Body of pancreas (tissue), 4 donors: ENCODE data around the gene SYCP2. TPM values are rescaled to one million over a fixed set of nuclear protein-coding genes. Genes with fewer than 3 reads are reported as not detected.

Experiments
- ATAC-seq: fragments of 150-250 bp; one replicate; pipeline ENCODE4 v1.9.1; 2016
- DNase-seq, 4 donors: peaks; one replicate each; pipeline ENCODE4 v3.0.0-alpha.2; 2019
- H3K27ac ChIP-seq, 4 donors: fragments of 200-600 bp; sonication (generic); 1 replicate in 3 of 4; 2 replicates in 1 of 4; pipeline versions ENCODE4 v1.5.1 to v1.6.1; 2016 to 2019; ENCODE audit warnings: mild to moderate bottlenecking in 1 of 4, mixed read lengths in 1 of 4, moderate library complexity in 1 of 4
- H3K27me3 ChIP-seq, 2 donors: fragments of 200-600 bp; sonication (generic); one replicate each; pipeline ENCODE4 v1.6.0; 2016; ENCODE audit warnings: mild to moderate bottlenecking in 1 of 2
- H3K36me3 ChIP-seq, 2 donors: fragments of 200-600 bp; sonication (generic); replicated peaks in 1 of 2; 2 replicates each; pipeline ENCODE4 v1.5.1; 2016; ENCODE audit warnings: low read depth in 2 of 2; ENCODE audit not compliant: insufficient read depth in 1 of 2
- H3K4me1 ChIP-seq: fragments of 200-600 bp; sonication (generic); one replicate; pipeline ENCODE4 v1.6.0; 2016
- H3K4me3 ChIP-seq, 2 donors: fragments of 200-600 bp; sonication (generic); 1 replicate in 1 of 2; 2 replicates in 1 of 2; pipeline ENCODE4 v1.5.1; 2016 to 2019
- H3K9me3 ChIP-seq, 3 donors: fragments of 200-600 bp; sonication (generic); 1 replicate in 2 of 3; 2 replicates in 1 of 3; pipeline ENCODE4 v1.5.1; 2016
- CTCF ChIP-seq, 7 experiments: fragments of 450-650 bp in 4 of 7; fragments of 200-600 bp in 3 of 7; sonication (generic) in 3 of 7; IDR thresholded peaks; one replicate each; pipeline ENCODE4 v1.5.1; 2016 to 2019; ENCODE audit warnings: antibody characterized with exemption in 7 of 7
- POLR2A ChIP-seq, 3 donors: fragments of 450-650 bp; IDR thresholded peaks; one replicate each; pipeline ENCODE4 v1.6.1; 2016; ENCODE audit warnings: antibody characterized with exemption in 3 of 3, mild to moderate bottlenecking in 2 of 3
- WGBS, 2 donors: methylation state at CpG; one replicate each; pipeline ENCODE4 v1.1.5; 2017; 5-methylcytosine and 5-hydroxymethylcytosine counted together
- intact Hi-C: fragments of 100-400 bp; cut with DNase I; formaldehyde crosslinking; loops from one replicate; pipeline ENCODE4 v1.15.1; 2023
- total RNA-seq, 2 donors: library from RNA; depleted of rRNA; stranded (reverse); fragments of >200 nt; gene quantifications; one replicate each; pipeline ENCODE4 v1.1.0, GENCODE V29; 2016

The SYCP2 gene
- total RNA-seq, 2 donors from 2014 or later = 3.6 to 15.3 TPM

DNA sequence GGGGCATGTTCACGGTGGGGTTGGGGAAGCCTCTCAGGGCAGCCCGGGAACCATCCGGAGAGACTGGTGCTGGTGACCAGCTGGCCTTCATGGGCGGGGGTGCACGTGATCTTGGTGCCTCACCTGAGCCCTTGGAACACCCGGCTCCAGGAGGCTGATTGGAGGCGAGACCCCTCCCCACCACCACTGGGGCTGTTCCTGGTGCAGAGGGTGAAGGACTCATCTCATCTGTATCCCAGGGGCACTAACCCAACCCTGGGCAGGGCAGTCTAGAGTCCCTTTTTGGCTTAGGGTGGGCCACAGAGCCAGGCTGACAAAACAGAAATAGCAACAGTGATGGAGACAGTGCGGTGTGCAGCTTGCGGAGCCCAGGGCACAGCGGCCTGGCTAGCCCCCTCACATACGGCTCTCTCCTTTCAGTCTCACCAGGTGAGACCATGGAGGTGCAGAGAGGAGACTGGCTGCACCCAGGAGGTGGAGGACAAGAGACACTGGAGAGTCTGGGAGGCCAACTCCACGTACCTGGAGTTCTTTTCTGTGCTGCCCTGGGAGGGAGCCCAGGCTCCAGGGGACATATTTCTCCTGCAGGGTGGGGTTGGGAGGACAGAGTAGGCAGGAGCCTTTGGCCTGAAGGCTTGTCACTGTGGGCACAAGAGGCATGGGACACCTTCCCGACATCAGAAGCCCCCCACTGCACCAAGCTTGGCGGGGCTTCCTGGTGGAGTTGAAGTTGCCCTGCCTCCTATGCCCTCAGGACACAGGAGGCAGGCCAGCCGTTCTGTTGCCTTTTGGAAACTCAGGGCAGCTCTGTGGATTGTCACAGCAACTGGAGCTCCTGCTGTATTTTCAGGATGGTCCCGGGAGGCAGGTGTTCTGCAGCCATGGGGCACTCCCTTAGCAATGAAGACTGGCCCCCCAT lies 106.0 kb downstream of the SYCP2 start:
- Histone ChIP-seq H3K27me3 (no peaks in the 10 kb centered on the region), H3K27ac (no peak overlapping the region), H3K4me3 (no peak overlapping the region), H3K9me3 (no peaks in the 10 kb centered on the region), H3K4me1 (peaks cover 10% of the 10 kb centered on the region), H3K36me3 (no peaks in the 10 kb centered on the region)
- TF ChIP-seq CTCF (IDR thresholded peaks at IDR 0.05) (no peak), POLR2A (IDR thresholded peaks at IDR 0.05) (no peak)
- intact Hi-C loops = no loop called here
- DNase-seq (no peak), ATAC-seq (no peak)
- WGBS, 2 donors = 76 to 78% methylated on average over 6 to 14 of the region's 16 CpGs

- no peaks in the 10 kb centered on the region for H3K27me3 ChIP-seq
- peak; percentile 57 for ATAC-seq
- TF ChIP-seq POLR2A (IDR thresholded peaks at IDR 0.05) (no peak), CTCF (IDR thresholded peaks at IDR 0.05) (no peak)
- WGBS, 2 donors = 74 to 78% methylated on average over 9 to 11 of the region's 11 CpGs
- no peak overlapping the region for H3K4me3 ChIP-seq
- DNase-seq = peak; percentile 18 to 57 (median 45)
- intact Hi-C loops = no loop called here
- H3K36me3 ChIP-seq = no peaks in the 10 kb centered on the region
- H3K4me1 ChIP-seq = peaks cover 10% of the 10 kb centered on the region
- no peak overlapping the region for H3K27ac ChIP-seq
- H3K9me3 ChIP-seq = no peaks in the 10 kb centered on the region
Measured at GRCh38 chr20:59825944-59826759, 107.3 kb downstream of the SYCP2 start.

DNA sequence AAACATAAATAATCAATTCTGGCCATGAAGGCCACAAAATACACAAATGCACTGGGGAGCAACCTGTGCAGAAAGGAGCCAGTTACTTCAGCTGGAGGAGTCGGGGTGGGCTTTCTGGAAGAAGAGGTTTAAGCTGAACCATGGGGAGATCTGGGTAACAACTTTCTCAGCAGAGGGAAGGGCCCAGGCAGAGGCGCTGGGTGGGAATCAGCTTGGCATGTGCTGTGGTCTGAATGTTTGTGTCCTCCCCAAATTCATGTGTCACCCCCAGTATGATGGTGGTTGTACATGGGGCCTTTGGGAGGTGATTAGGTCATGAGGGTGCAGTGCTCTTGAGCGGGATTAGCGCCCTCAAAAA lies 107.9 kb downstream of the SYCP2 start:
- 94 to 98% methylated on average over 4 of the region's 4 CpGs for WGBS, 2 donors
- no peaks in the 10 kb centered on the region for H3K27me3 ChIP-seq
- DNase-seq = no peak

More for the DNA sequence above, 107.9 kb downstream of the SYCP2 start:
- Histone ChIP-seq H3K4me1 (peaks cover 10% of the 10 kb centered on the region), H3K36me3 (no peaks in the 10 kb centered on the region), H3K4me3 (no peak overlapping the region), H3K9me3 (no peaks in the 10 kb centered on the region), H3K27ac (no peak overlapping the region)
- no peak for TF ChIP-seq POLR2A (IDR thresholded peaks at IDR 0.05)
- no peak for TF ChIP-seq CTCF (IDR thresholded peaks at IDR 0.05)
- no peak for ATAC-seq
- intact Hi-C loops = no loop called here
